Neural progenitor cell (in vitro differentiated cells): Measurements from ENCODE around the gene CELSR1. TPM values are rescaled to one million over a fixed set of nuclear protein-coding genes. Genes with fewer than 3 reads are reported as not detected.

Experiments
- DNase-seq: peaks from one replicate; pipeline ENCODE4 v3.0.0-alpha.2; 2016; ENCODE audit warnings: low spot score
- H2AFZ ChIP-seq: fragments of 200-600 bp; sonication (generic); replicated peaks from 2 replicates; pipeline ENCODE4 v1.6.1; 2016; ENCODE audit warnings: antibody characterized with exemption
- H3F3A ChIP-seq: fragments of 200-600 bp; sonication (generic); 2 replicates; pipeline ENCODE4 v1.6.1; 2016; ENCODE audit warnings: antibody characterized with exemption, low read depth
- H3K27ac ChIP-seq: fragments of 200-600 bp; sonication (generic); 2 replicates; pipeline ENCODE4 v1.5.1; 2016; ENCODE audit warnings: mild to moderate bottlenecking
- H3K27me3 ChIP-seq: fragments of 200-600 bp; sonication (generic); 2 replicates; pipeline ENCODE4 v1.6.1; 2016; ENCODE audit warnings: mild to moderate bottlenecking, moderate library complexity
- H3K36me3 ChIP-seq: fragments of 200-600 bp; sonication (generic); 2 replicates; pipeline ENCODE4 v1.5.1; 2016
- H3K4me1 ChIP-seq: fragments of 200-600 bp; sonication (generic); 2 replicates; pipeline ENCODE4 v1.6.1; 2016; ENCODE audit warnings: mixed run types
- H3K4me2 ChIP-seq: fragments of 200-600 bp; sonication (generic); 2 replicates; pipeline ENCODE4 v1.6.1; 2016
- H3K4me3 ChIP-seq: fragments of 200-600 bp; sonication (generic); 2 replicates; pipeline ENCODE4 v1.5.1; 2016
- H3K79me2 ChIP-seq: fragments of 200-600 bp; sonication (generic); 2 replicates; pipeline ENCODE4 v1.6.1; 2016; ENCODE audit warnings: low read depth
- H3K9ac ChIP-seq: fragments of 200-600 bp; sonication (generic); 2 replicates; pipeline ENCODE4 v1.6.1; 2016
- H3K9me3 ChIP-seq: fragments of 200-600 bp; sonication (generic); 2 replicates; pipeline ENCODE4 v1.5.1; 2016; ENCODE audit warnings: low read depth
- H4K20me1 ChIP-seq: fragments of 200-600 bp; sonication (generic); 2 replicates; pipeline ENCODE4 v1.6.1; 2016; ENCODE audit warnings: low read depth
- H3K27ac Mint-ChIP-seq: 3 replicates; pipeline ENCODE4 v1.8.0; 2021; ENCODE audit warnings: mixed read lengths
- H3K27me3 Mint-ChIP-seq: 2 replicates; pipeline ENCODE4 v1.8.0; 2022; ENCODE audit warnings: low read depth, mild to moderate bottlenecking, inconsistent platforms, moderate library complexity, mixed read lengths; ENCODE audit not compliant: insufficient read depth
- H3K36me3 Mint-ChIP-seq: 3 replicates; pipeline ENCODE4 v1.8.0; 2021; ENCODE audit warnings: mixed read lengths
- H3K4me1 Mint-ChIP-seq: 3 replicates; pipeline ENCODE4 v1.8.0; 2021; ENCODE audit warnings: mixed read lengths
- H3K4me3 Mint-ChIP-seq: 3 replicates; pipeline ENCODE4 v1.8.0; 2021; ENCODE audit warnings: mild to moderate bottlenecking, moderate library complexity, mixed read lengths
- H3K9me3 Mint-ChIP-seq: 3 replicates; pipeline ENCODE4 v1.8.0; 2020; ENCODE audit warnings: mixed read lengths
- EZH2 ChIP-seq: fragments of 200-600 bp; sonication (generic); IDR thresholded peaks from 2 replicates; pipeline ENCODE4 v1.6.1; 2017; ENCODE audit warnings: antibody characterized with exemption, mild to moderate bottlenecking, moderate library complexity
- EZH2phosphoT487 ChIP-seq: fragments of 200-600 bp; sonication (generic); IDR thresholded peaks from 2 replicates; pipeline ENCODE4 v1.6.1; 2017; ENCODE audit warnings: antibody characterized with exemption
- total RNA-seq: library from RNA; depleted of rRNA; stranded (reverse); fragments of >200 nt; gene quantifications from 2 replicates; pipeline ENCODE4 v1.2.3, GENCODE V29; 2015; ENCODE audit warnings: low replicate concordance
- TF ChIP-seq, protein P1 (sequence below): fragments of 200-600 bp; sonication (generic); IDR thresholded peaks from 2 replicates; pipeline ENCODE4 v1.5.1; 2017; ENCODE audit warnings: antibody characterized with exemption, mild to moderate bottlenecking

The CELSR1 gene
- total RNA-seq, 1 donor from 2014 or later, result 12.3 TPM

DNA sequence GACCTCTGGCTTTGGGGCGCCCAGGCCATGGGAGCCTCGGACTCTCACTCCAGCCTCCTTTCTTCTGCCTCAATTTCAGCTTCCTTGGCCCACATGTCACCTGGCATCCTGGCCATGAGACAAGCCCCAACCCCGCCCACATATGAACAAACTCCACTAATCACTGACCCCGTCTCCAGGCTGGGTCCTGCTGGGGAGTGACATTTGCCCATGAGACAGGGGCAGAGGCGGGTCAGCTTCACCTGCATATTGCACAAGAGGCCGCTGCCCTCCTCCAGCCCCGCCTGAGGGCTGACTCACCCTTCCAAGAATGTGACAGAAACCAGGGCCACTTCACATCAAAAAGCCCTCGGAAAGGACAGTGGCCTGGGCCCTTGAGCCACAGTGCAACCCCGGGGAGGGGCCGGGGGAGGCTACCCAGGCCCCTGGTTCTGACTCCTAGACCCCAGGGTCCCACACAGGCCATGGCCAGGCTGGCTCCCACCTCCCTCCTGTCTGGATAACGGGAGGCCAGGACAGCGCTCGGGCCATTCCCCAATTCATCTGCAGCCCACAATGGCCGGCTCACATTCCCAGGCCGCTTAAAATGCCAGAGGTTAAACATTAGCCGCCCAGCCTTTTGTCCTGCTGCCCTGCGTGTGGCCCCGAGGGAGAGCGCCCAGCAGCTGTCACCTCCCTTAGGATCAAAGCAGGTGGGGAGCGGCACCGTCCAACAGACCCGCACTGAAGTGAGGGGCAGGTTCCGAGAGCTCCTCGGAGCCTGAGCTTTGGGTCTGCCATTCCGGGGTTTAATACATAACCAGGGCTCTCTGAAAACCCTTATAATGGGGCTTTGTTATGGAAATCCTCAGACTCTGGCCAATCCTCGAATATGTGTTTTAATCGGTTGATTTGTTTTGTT is 159.6 kb downstream of the CELSR1 start:
- H3K36me3 ChIP-seq, result peaks cover 6% of the 10 kb centered on the region
- Mint-ChIP-seq H3K27me3 (peaks cover 13% of the 10 kb centered on the region), H3K4me1 (peaks cover 48% of the 10 kb centered on the region), H3K4me3 (peak overlapping the region; percentile 77), H3K27ac (peak overlapping the region; percentile 99), H3K36me3 (peaks cover 43% of the 10 kb centered on the region), H3K9me3 (peaks cover 22% of the 10 kb centered on the region)
- H3K27ac ChIP-seq, result peak overlapping the region; percentile 36
- peaks cover 35% of the 10 kb centered on the region for H4K20me1 ChIP-seq
- peak overlapping the region; percentile 76 for H3K4me2 ChIP-seq
- H3K4me3 ChIP-seq, result peak overlapping the region; percentile 27
- H3F3A ChIP-seq, result peaks cover 29% of the 10 kb centered on the region
- DNase-seq, result peak; percentile 96
- H2AFZ ChIP-seq, result no peak overlapping the region
- H3K9ac ChIP-seq, result no peak overlapping the region
- peaks cover 5% of the 10 kb centered on the region for H3K9me3 ChIP-seq
- peaks cover 22% of the 10 kb centered on the region for H3K27me3 ChIP-seq
- H3K4me1 ChIP-seq, result peaks cover 28% of the 10 kb centered on the region
- H3K79me2 ChIP-seq, result no peaks in the 10 kb centered on the region
- TF ChIP-seq EZH2, result no peak
- TF ChIP-seq, protein P1, sequence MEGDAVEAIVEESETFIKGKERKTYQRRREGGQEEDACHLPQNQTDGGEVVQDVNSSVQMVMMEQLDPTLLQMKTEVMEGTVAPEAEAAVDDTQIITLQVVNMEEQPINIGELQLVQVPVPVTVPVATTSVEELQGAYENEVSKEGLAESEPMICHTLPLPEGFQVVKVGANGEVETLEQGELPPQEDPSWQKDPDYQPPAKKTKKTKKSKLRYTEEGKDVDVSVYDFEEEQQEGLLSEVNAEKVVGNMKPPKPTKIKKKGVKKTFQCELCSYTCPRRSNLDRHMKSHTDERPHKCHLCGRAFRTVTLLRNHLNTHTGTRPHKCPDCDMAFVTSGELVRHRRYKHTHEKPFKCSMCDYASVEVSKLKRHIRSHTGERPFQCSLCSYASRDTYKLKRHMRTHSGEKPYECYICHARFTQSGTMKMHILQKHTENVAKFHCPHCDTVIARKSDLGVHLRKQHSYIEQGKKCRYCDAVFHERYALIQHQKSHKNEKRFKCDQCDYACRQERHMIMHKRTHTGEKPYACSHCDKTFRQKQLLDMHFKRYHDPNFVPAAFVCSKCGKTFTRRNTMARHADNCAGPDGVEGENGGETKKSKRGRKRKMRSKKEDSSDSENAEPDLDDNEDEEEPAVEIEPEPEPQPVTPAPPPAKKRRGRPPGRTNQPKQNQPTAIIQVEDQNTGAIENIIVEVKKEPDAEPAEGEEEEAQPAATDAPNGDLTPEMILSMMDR, result no peak
- TF ChIP-seq EZH2phosphoT487, result peak; percentile 65

DNA sequence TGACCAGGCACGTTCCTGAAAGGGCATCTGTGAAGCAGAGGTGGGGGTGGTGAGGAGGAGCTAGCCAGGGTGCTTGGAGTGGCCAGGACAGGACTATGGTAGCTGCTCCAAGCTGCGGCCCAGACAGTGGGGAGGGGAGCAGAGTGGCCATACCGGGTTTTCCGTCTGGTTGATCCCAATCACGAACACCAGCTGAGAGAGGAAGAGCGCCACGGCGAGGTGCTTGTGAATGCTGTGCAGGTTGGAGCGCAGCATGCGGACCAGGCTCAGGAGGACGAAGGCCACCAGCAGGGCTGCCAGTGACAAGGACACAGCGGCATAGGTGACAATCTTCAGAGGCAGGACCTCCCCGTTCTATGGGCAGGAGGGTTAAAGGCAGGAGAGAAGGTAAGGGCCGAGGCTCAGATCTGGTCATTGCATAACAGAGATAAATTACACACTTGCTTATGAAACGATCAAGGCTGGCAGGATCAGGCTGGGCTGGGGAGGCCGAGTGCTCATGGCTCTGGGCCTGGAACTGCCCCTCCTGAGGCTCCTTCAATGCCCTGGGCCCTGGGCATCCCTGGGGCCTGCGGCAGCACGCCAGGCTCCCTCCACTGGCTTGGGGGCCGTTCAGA is 160.4 kb downstream of the CELSR1 start:
- Histone ChIP-seq H3K27ac (no peak overlapping the region), H3K9ac (no peak overlapping the region), H3K4me1 (peaks cover 28% of the 10 kb centered on the region), H3K4me3 (no peak overlapping the region), H3K36me3 (peaks cover 6% of the 10 kb centered on the region), H3F3A (peaks cover 29% of the 10 kb centered on the region), H2AFZ (no peak overlapping the region), H3K79me2 (no peaks in the 10 kb centered on the region), H3K4me2 (peak overlapping the region; percentile 63), H4K20me1 (peaks cover 35% of the 10 kb centered on the region), H3K27me3 (peaks cover 22% of the 10 kb centered on the region), H3K9me3 (peaks cover 5% of the 10 kb centered on the region)
- Mint-ChIP-seq H3K27me3 (peaks cover 13% of the 10 kb centered on the region), H3K4me3 (peak overlapping the region; percentile 72), H3K9me3 (peaks cover 22% of the 10 kb centered on the region), H3K36me3 (peaks cover 43% of the 10 kb centered on the region), H3K27ac (peak overlapping the region; percentile 99), H3K4me1 (peaks cover 50% of the 10 kb centered on the region)
- TF ChIP-seq, protein P1, result no peak
- TF ChIP-seq EZH2, result no peak
- TF ChIP-seq EZH2phosphoT487, result no peak
- DNase-seq, result no peak

DNA sequence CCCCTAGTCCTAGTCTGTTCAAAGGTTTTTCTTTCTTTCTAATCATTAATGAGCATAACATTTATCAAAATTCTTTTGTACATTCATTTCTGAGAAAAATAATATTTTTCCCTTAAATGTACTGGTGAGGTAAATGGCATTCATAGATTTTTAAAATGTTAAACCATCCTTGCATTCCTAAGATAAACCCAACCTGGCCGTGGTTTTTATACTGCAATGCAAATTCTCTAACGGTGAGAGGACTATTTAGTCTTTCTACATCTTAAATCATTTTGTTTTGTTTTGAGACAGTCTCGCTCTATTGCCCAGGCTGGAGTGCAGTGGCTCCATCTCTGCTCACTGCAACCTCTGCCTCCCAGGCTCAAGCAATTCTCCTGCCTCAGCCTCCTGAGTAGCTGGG is 161.3 kb downstream of the CELSR1 start:
- H3K4me3 ChIP-seq, result no peak overlapping the region
- peaks cover 6% of the 10 kb centered on the region for H3K36me3 ChIP-seq
- no peak overlapping the region for H3K4me2 ChIP-seq
- Mint-ChIP-seq H3K4me1 (peaks cover 49% of the 10 kb centered on the region), H3K36me3 (peaks cover 46% of the 10 kb centered on the region), H3K4me3 (peak overlapping the region; percentile 9), H3K27me3 (peaks cover 13% of the 10 kb centered on the region), H3K9me3 (peaks cover 22% of the 10 kb centered on the region), H3K27ac (no peak overlapping the region)
- no peak overlapping the region for H3K9ac ChIP-seq
- peaks cover 22% of the 10 kb centered on the region for H3K27me3 ChIP-seq
- no peak overlapping the region for H3K27ac ChIP-seq
- H3K4me1 ChIP-seq, result peaks cover 28% of the 10 kb centered on the region
- H2AFZ ChIP-seq, result no peak overlapping the region
- peaks cover 29% of the 10 kb centered on the region for H3F3A ChIP-seq
- no peaks in the 10 kb centered on the region for H3K79me2 ChIP-seq
- no peak for TF ChIP-seq EZH2
- TF ChIP-seq, protein P1, result no peak
- TF ChIP-seq EZH2phosphoT487, result no peak
- H4K20me1 ChIP-seq, result peaks cover 35% of the 10 kb centered on the region
- H3K9me3 ChIP-seq, result peaks cover 5% of the 10 kb centered on the region
- no peak for DNase-seq
